Endothelial cell of umbilical vein (primary cell): ENCODE measurements around the gene UPK3A. TPM values are rescaled to one million over a fixed set of nuclear protein-coding genes. Genes with fewer than 3 reads are reported as not detected.

ENCODE experiments used
- BruUV-seq: library from RNA; stranded (reverse); fragments of 400-500 nt; replicated peaks from 2 replicates; lab custom pipeline; 2021; lab: Mats Ljungman, UMichigan
- CTCF ChIA-PET: fragments of 300-600, 350-600 bp; sonication (Branson Sonifier 250); formaldehyde crosslinking; loops from one replicate; lab custom pipeline; 2021; ENCODE audit warnings: antibody characterized with exemption, inconsistent platforms; lab: Charles Lee
- POLR2A ChIA-PET: fragments of 300-600, 350-600 bp; sonication (Branson Sonifier 250); formaldehyde crosslinking; loops from one replicate; lab custom pipeline; 2021; ENCODE audit warnings: antibody characterized with exemption, inconsistent platforms; lab: Charles Lee
- DNase-seq: peaks from one replicate; pipeline ENCODE4 v3.0.0-alpha.2; 2011; ENCODE audit warnings: low read depth, low spot score
- FAIRE-seq: peaks from 2 replicates; lab custom pipeline; 2011; peaks lifted over from hg19 to GRCh38; lab: Jason Lieb, UNC
- H2AFZ ChIP-seq: 2 replicates; pipeline ENCODE4 v1.6.0; 2012; ENCODE audit warnings: low read depth, low read length, control low read depth, inconsistent platforms
- H3K27ac ChIP-seq: 2 replicates; pipeline ENCODE4 v1.5.1; 2011; ENCODE audit warnings: low read depth, mild to moderate bottlenecking, control low read depth, low read length, moderate library complexity; ENCODE audit not compliant: insufficient read depth
- H3K27me3 ChIP-seq, 2 experiments: 2 replicates each; pipeline versions ENCODE4 v1.6.0 to v1.6.1; 2011; ENCODE audit warnings: low read length in 2 of 2, mixed read lengths in 1 of 2; ENCODE audit not compliant: control insufficient read depth in 2 of 2, insufficient read depth in 2 of 2
- H3K36me3 ChIP-seq, 2 experiments: 2 replicates in 1 of 2; 3 replicates in 1 of 2; pipeline ENCODE4 v1.5.1; 2011; ENCODE audit warnings: low read length in 2 of 2, mild to moderate bottlenecking in 1 of 2, moderate library complexity in 1 of 2; ENCODE audit not compliant: control insufficient read depth in 2 of 2, insufficient read depth in 2 of 2; ENCODE audit errors: extremely low read depth in 1 of 2
- H3K4me1 ChIP-seq: 3 replicates; pipeline ENCODE4 v1.5.1; 2011; ENCODE audit warnings: mild to moderate bottlenecking, low read length; ENCODE audit not compliant: control insufficient read depth, insufficient read depth; ENCODE audit errors: extremely low read depth
- H3K4me2 ChIP-seq: 2 replicates; pipeline ENCODE4 v1.6.1; 2011; ENCODE audit warnings: low read length, control low read depth, mixed read lengths; ENCODE audit not compliant: insufficient read depth
- H3K4me3 ChIP-seq, 3 experiments: fragments of 200-600 bp in 1 of 3; sonication (generic), shearing (Covaris generic) in 1 of 3; replicated peaks in 1 of 3; 2 replicates each; pipeline ENCODE4 v1.5.1; 2011 to 2016; ENCODE audit warnings: control low read depth in 3 of 3, low read length in 3 of 3, mild to moderate bottlenecking in 2 of 3, inconsistent platforms in 1 of 3, low read depth in 1 of 3, moderate library complexity in 1 of 3; ENCODE audit not compliant: insufficient read depth in 1 of 3
- H3K79me2 ChIP-seq: 2 replicates; pipeline ENCODE4 v1.6.0; 2012; ENCODE audit warnings: low read length, inconsistent platforms; ENCODE audit not compliant: control insufficient read depth, insufficient read depth
- H3K9ac ChIP-seq: replicated peaks from 2 replicates; pipeline ENCODE3; 2011; ENCODE audit warnings: low read length, control low read depth; ENCODE audit not compliant: insufficient read depth; ENCODE audit errors: extremely low read depth
- H3K9me1 ChIP-seq: replicated peaks from 3 replicates; pipeline ENCODE4 v1.6.0; 2011; ENCODE audit warnings: mild to moderate bottlenecking, low read length; ENCODE audit not compliant: control insufficient read depth, insufficient read depth; ENCODE audit errors: extremely low read depth
- H3K9me3 ChIP-seq: replicated peaks from 2 replicates; pipeline ENCODE4 v1.5.1; 2012; ENCODE audit warnings: low read length, inconsistent platforms; ENCODE audit not compliant: control insufficient read depth, insufficient read depth
- H4K20me1 ChIP-seq: replicated peaks from 2 replicates; pipeline ENCODE3; 2011; ENCODE audit warnings: mild to moderate bottlenecking, low read length; ENCODE audit not compliant: control insufficient read depth, insufficient read depth; ENCODE audit errors: extremely low read depth
- CTCF ChIP-seq, 2 donors: IDR thresholded peaks; 1 replicate in 1 of 2; 2 replicates in 1 of 2; pipeline ENCODE4 v1.5.1; 2011; ENCODE audit warnings: low read length in 2 of 2, mild to moderate bottlenecking in 2 of 2, moderate library complexity in 2 of 2, control low read depth in 1 of 2, inconsistent platforms in 1 of 2, low read depth in 1 of 2; ENCODE audit not compliant: insufficient read depth in 1 of 2; ENCODE audit errors: extremely low read depth in 1 of 2
- EZH2 ChIP-seq: IDR thresholded peaks from 2 replicates; pipeline ENCODE4 v1.6.1; 2012; ENCODE audit warnings: borderline replicate concordance, low read depth, mild to moderate bottlenecking, moderate library complexity, low read length, inconsistent platforms; ENCODE audit not compliant: severe bottlenecking
- FOS ChIP-seq: IDR thresholded peaks from 2 replicates; pipeline ENCODE4 v1.6.1; 2011; ENCODE audit warnings: mild to moderate bottlenecking, low read length, moderate library complexity, borderline replicate concordance; ENCODE audit not compliant: insufficient read depth
- GATA2 ChIP-seq: IDR thresholded peaks from 2 replicates; pipeline ENCODE4 v1.7.0; 2011; ENCODE audit warnings: low read depth, mild to moderate bottlenecking, moderate library complexity, mixed read lengths, low read length; ENCODE audit not compliant: insufficient read length, insufficient read depth
- JUN ChIP-seq: IDR thresholded peaks from 2 replicates; pipeline ENCODE4 v1.6.1; 2011; ENCODE audit warnings: borderline replicate concordance, low read depth; ENCODE audit not compliant: insufficient read length, insufficient read depth
- MAX ChIP-seq: IDR thresholded peaks from 2 replicates; pipeline ENCODE4 v1.6.1; 2011; ENCODE audit not compliant: insufficient read depth, insufficient read length
- MYC ChIP-seq: IDR thresholded peaks from one replicate; pipeline ENCODE4 v1.6.1; 2011; ENCODE audit warnings: mild to moderate bottlenecking, low read depth, low read length
- POLR2A ChIP-seq: IDR thresholded peaks from 2 replicates; pipeline ENCODE4 v1.6.1; 2012; ENCODE audit warnings: low read depth, mild to moderate bottlenecking, control low read depth, low read length
- POLR2AphosphoS5 ChIP-seq: IDR thresholded peaks from 2 replicates; pipeline ENCODE4 v1.6.1; 2012; ENCODE audit warnings: low read depth, mild to moderate bottlenecking, control low read depth, low read length, moderate library complexity; ENCODE audit not compliant: insufficient read depth
- dilution Hi-C: fragments of 300-500 bp; cut with MboI; formaldehyde crosslinking; loops from one replicate; pipeline ENCODE4 v1.15.0; 2019; ENCODE audit warnings: low sequenced_read_pairs; ENCODE audit not compliant: extremely low pct_ligation_motif_present
- intact Hi-C: fragments of 100-400 bp; cut with micrococcal nuclease; formaldehyde crosslinking; loops from one replicate; pipeline ENCODE4 v1.10.0; 2022
- polyA plus RNA-seq, 4 experiments: library from polyadenylated mRNA; depleted of rRNA in 3 of 4; stranded (reverse) in 3 of 4; unstranded in 1 of 4; fragments of >200 nt; gene quantifications; 2 replicates each; pipeline versions ENCODE4 v1.2.1 to v1.2.3, GENCODE V29; 2011 to 2012; ENCODE audit warnings: missing spikeins in 1 of 4
- total RNA-seq: library from RNA; stranded (reverse); gene quantifications from 2 replicates; pipeline ENCODE4 v1.2.3, GENCODE V29; 2021

UPK3A gene
- total and polyA plus RNA-seq, 2 donors (not counting 3 experiments of a cell fraction or from before 2014, with no cell fraction given): not detected

- no peak for DNase-seq
- no peaks in the 10 kb centered on the region for H3K36me3 ChIP-seq
- no peak overlapping the region for H3K4me3 ChIP-seq
- no TSS peak for BruUV-seq
- no peaks in the 10 kb centered on the region for H3K9me1 ChIP-seq
- CTCF ChIA-PET: interaction anchor here (1.1 to 2.2 kb wide), 8 partner anchors 17 to 162 kb away, joined by 3 to 9 read pairs (median 3); partner anchors contain the start of gene NUP50
- no peak overlapping the region for H3K9ac ChIP-seq
- no peaks in the 10 kb centered on the region for H4K20me1 ChIP-seq
- no peaks in the 10 kb centered on the region for H3K4me1 ChIP-seq
- H3K27ac ChIP-seq: no peak overlapping the region
- POLR2A ChIA-PET: no interaction called here
- no peaks in the 10 kb centered on the region for H3K79me2 ChIP-seq
- H2AFZ ChIP-seq: no peak overlapping the region
- no peak overlapping the region for H3K4me2 ChIP-seq
- peaks cover 0 to 7% of the 10 kb centered on the region in 2 experiments for H3K27me3 ChIP-seq
- FAIRE-seq: no peak
- dilution Hi-C loops (no loop called here), intact Hi-C loops (loop anchor here (1.0 to 5.0 kb wide), 8 partner anchors 16 to 442 kb away; partner anchors contain the start of gene NUP50)
- no peaks in the 10 kb centered on the region for H3K9me3 ChIP-seq
- TF ChIP-seq MYC: no peak
- TF ChIP-seq MAX: no peak
- no peak for TF ChIP-seq FOS
- no peak for TF ChIP-seq EZH2
- TF ChIP-seq CTCF (IDR thresholded peaks at IDR 0.05; ENCODE audit: extremely low read depth in 1 of 2, insufficient read depth in 1 of 2, low read depth in 1 of 2, low read length in 2 of 2): no peak
- no peak for TF ChIP-seq GATA2
- TF ChIP-seq POLR2A: no peak
- no peak for TF ChIP-seq POLR2AphosphoS5
- no peak for TF ChIP-seq JUN
Measured at GRCh38 chr22:45262931-45263462, 21.8 kb upstream of the UPK3A start.
